K562 (cell line): ENCODE results near the gene ORC2. TPM values are rescaled to one million over a fixed set of nuclear protein-coding genes. Genes with fewer than 3 reads are reported as not detected.
A peak's percentile ranks its signal among the peaks of the same experiment; 100 is the strongest.

Experiments
- CREM ChIP-seq: IDR thresholded peaks from 2 replicates; pipeline ENCODE4 v1.6.1; 2014; ENCODE audit warnings: antibody characterized with exemption, low read depth
- CTCF ChIP-seq, 3 experiments: IDR thresholded peaks in 2 of 3; conservative IDR thresholded peaks in 1 of 3; 2 replicates each; pipeline ENCODE4 v1.5.1; 2011 to 2012; ENCODE audit warnings: low read length in 3 of 3, mild to moderate bottlenecking in 3 of 3, control low read depth in 2 of 3, improper control_type of control experiment in 1 of 3, inconsistent platforms in 1 of 3, low read depth in 1 of 3, mixed read lengths in 1 of 3, moderate library complexity in 1 of 3; ENCODE audit not compliant: insufficient read depth in 2 of 3
- KDM2B ChIP-seq: fragments of 250-450 bp; sonication (Bioruptor Pico); IDR thresholded peaks from 2 replicates; pipeline ENCODE4 v1.8.0; 2021; ENCODE audit warnings: mild to moderate bottlenecking, moderate library complexity
- MAFK ChIP-seq: IDR thresholded peaks from 2 replicates; pipeline ENCODE4 v1.6.1; 2011; ENCODE audit warnings: low read length, improper control_type of control experiment
- MNT ChIP-seq, 2 experiments: fragments of 450-650 bp; conservative IDR thresholded peaks; 2 replicates each; pipeline ENCODE4 v1.6.1; 2017; ENCODE audit warnings: mild to moderate bottlenecking in 2 of 2, moderate library complexity in 2 of 2
- NFRKB ChIP-seq: fragments of 450-650 bp; IDR thresholded peaks from 2 replicates; pipeline ENCODE4 v1.6.1; 2016; ENCODE audit warnings: low read depth
- POLR3A ChIP-seq: IDR thresholded peaks from 2 replicates; pipeline ENCODE4 v1.6.1; 2011; ENCODE audit warnings: borderline replicate concordance, mild to moderate bottlenecking, moderate library complexity; ENCODE audit not compliant: insufficient read length, insufficient read depth; ENCODE audit errors: extremely low read depth
- RB1 ChIP-seq: fragments of 450-650 bp; IDR thresholded peaks from 2 replicates; pipeline ENCODE4 v1.6.1; 2017; ENCODE audit warnings: low read depth, mild to moderate bottlenecking
- RBM34 ChIP-seq: fragments of 200-400 bp; formaldehyde crosslinking; IDR thresholded peaks from 2 replicates; pipeline ENCODE4 v1.6.1; 2018; ENCODE audit warnings: low read length, borderline replicate concordance; ENCODE audit not compliant: insufficient read depth
- REST ChIP-seq, 2 experiments: fragments of 450-650 bp; formaldehyde crosslinking in 1 of 2; IDR thresholded peaks; 2 replicates each; pipeline versions ENCODE4 v1.4.0 to v1.6.1; 2014 to 2020; ENCODE audit warnings: mild to moderate bottlenecking in 2 of 2, borderline replicate concordance in 1 of 2, low read depth in 1 of 2
- SMARCE1 ChIP-seq: fragments of 450-650 bp; IDR thresholded peaks from 2 replicates; pipeline ENCODE4 v1.7.1; 2016; ENCODE audit warnings: mild to moderate bottlenecking
- SMC3 ChIP-seq: conservative IDR thresholded peaks from 2 replicates; pipeline ENCODE4 v1.6.1; 2011; ENCODE audit warnings: low read depth, low read length, improper control_type of control experiment; ENCODE audit not compliant: insufficient read depth
- SRSF1 ChIP-seq: fragments of 200-400 bp; formaldehyde crosslinking; IDR thresholded peaks from 2 replicates; pipeline ENCODE4 v1.6.1; 2017; ENCODE audit warnings: mild to moderate bottlenecking, low read depth, low read length, moderate library complexity
- ZNF655 ChIP-seq: fragments of 250-450 bp; sonication (Bioruptor Pico); IDR thresholded peaks from 2 replicates; pipeline ENCODE4 v1.5.0; 2021
- polyA plus RNA-seq, 8 experiments: library from polyadenylated mRNA; depleted of rRNA in 4 of 8; stranded (reverse) in 5 of 8; unstranded in 3 of 8; fragments of >200 nt; fragmentation: Nextera tagmentation in 2 of 8; fragmentation: Illumina TruSeq in 1 of 8; extraction: Ambion mirVana in 2 of 8; extraction: Trizol in 1 of 8; gene quantifications; 2 replicates each; pipeline versions ENCODE4 v1.2.1 to v1.2.3, GENCODE V29; 2011 to 2014; ENCODE audit warnings: inconsistent platforms in 1 of 8, missing spikeins in 1 of 8
- total RNA-seq, 7 experiments: library from RNA; depleted of rRNA in 6 of 7; stranded (reverse); fragments of >200 nt in 6 of 7; fragmentation: Illumina TruSeq in 2 of 7; extraction: Trizol in 2 of 7; gene quantifications; 2 replicates each; pipeline versions ENCODE4 v1.2.1 to v1.2.3, GENCODE V29; 2011 to 2021; ENCODE audit warnings: low replicate concordance in 1 of 7

The ORC2 gene
- total and polyA plus RNA-seq, 9 of the 15 experiments (the other 6 are each of a cell fraction or from before 2014, with no cell fraction given): 5.6 to 41.1 (median 19.0) TPM

GRCh38 chr2:200901459-200902072 lies 61.9 kb downstream of the ORC2 start (continued):
- no peak for TF ChIP-seq RBM34
- no peak for TF ChIP-seq KDM2B (CRISPR knock-in tag)
- 0 out of 4 replicates have a peak, but pooled peaks of 1 of the 2 experiments have one; percentile 23 for TF ChIP-seq MNT (conservative IDR thresholded peaks at IDR 0.05)
- TF ChIP-seq CTCF (IDR thresholded peaks at IDR 0.05 in 2 of 3, conservative IDR thresholded peaks at IDR 0.05 in 1 of 3; ENCODE audit: insufficient read depth in 2 of 3, low read depth in 1 of 3, low read length in 3 of 3): peak; percentile 78 to 92 (median 89)
- no peak for TF ChIP-seq POLR3A
- peak; percentile 64 for TF ChIP-seq SMC3
- peak; percentile 14; the same call in 1 of the 2 replicates for TF ChIP-seq RB1
- peak; percentile 53; the same call in 1 of the 2 replicates for TF ChIP-seq REST (IDR thresholded peaks at IDR 0.05; ENCODE audit: borderline replicate concordance)
- TF ChIP-seq REST (CRISPR knock-in tag; IDR thresholded peaks at IDR 0.05; ENCODE audit: low read depth): no peak
- TF ChIP-seq MAFK: no peak
- TF ChIP-seq SRSF1: no peak
- TF ChIP-seq ZNF655 (CRISPR knock-in tag): no peak
- TF ChIP-seq NFRKB: no peak
- no peak for TF ChIP-seq SMARCE1
- TF ChIP-seq CREM: peak; percentile 34; the same call in 1 of the 2 replicates
